Measurements from ENCODE around the gene TGFBR2.

GRCh38 chr3:30676424-30677346 lies 70.3 kb downstream of the TGFBR2 start:
- no peak for TF ChIP-seq POLR2A (IDR thresholded peaks at IDR 0.05; ENCODE audit: borderline replicate concordance, extremely low read depth, insufficient read depth, insufficient read length)
- TF ChIP-seq EZH2phosphoT487 (IDR thresholded peaks at IDR 0.05; ENCODE audit: borderline replicate concordance) = no peak
- no peak for TF ChIP-seq RAD21 (IDR thresholded peaks at IDR 0.05; ENCODE audit: low read depth)
- TF ChIP-seq CTCF (IDR thresholded peaks at IDR 0.05 in 2 of 3, conservative IDR thresholded peaks at IDR 0.05 in 1 of 3; ENCODE audit: borderline replicate concordance in 1 of 3, insufficient read depth in 1 of 3, low read depth in 2 of 3, low read length in 2 of 3) = no peak
